DND-41 (cell line): ENCODE results near the gene PPP1R15B.

Source experiments
- EZH2 ChIP-seq: IDR thresholded peaks from 3 replicates; pipeline ENCODE4 v1.6.1; 2012; ENCODE audit warnings: borderline replicate concordance, low read depth, mild to moderate bottlenecking, moderate library complexity, low read length, inconsistent platforms; ENCODE audit not compliant: severe bottlenecking
- TF ChIP-seq, protein P1 (sequence below): IDR thresholded peaks from 2 replicates; pipeline ENCODE4 v1.5.1; 2012; ENCODE audit warnings: borderline replicate concordance, low read length, moderate library complexity, mild to moderate bottlenecking; ENCODE audit not compliant: poor library complexity, severe bottlenecking; ENCODE audit errors: extremely low read depth

DNA sequence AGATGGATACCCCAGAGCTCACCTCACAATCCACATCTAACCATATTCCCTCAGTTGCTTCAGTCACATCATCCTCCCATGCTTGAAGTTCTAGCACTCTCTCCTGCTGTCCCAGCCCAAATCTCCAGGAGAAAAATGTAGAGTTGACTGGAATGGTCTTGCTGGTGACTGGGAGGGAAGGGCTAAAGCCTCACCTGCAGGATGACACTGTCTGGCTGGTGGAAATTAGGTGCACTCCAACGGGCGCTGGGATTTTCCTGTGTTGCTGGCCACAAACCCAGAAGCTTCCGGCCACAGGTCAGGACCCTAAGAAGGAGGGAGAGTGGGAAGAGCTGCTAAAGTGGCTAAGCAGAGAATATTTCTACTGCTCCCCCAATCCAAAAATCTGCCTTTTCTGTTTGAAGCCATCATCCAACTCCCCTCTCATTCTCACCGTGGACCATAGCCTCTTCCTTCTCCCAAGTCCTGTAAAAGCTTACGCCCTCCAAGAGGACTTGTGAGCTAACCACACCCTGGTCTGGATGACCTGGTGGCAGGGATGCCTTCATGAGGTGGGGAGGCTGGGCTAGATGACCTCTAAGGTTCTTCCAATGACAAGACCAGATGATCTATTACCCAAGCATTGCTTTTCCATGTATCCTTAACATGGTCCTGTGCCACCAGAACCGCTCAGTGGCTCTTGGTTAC is 37.5 kb upstream of the PPP1R15B start:
- TF ChIP-seq, protein P1, sequence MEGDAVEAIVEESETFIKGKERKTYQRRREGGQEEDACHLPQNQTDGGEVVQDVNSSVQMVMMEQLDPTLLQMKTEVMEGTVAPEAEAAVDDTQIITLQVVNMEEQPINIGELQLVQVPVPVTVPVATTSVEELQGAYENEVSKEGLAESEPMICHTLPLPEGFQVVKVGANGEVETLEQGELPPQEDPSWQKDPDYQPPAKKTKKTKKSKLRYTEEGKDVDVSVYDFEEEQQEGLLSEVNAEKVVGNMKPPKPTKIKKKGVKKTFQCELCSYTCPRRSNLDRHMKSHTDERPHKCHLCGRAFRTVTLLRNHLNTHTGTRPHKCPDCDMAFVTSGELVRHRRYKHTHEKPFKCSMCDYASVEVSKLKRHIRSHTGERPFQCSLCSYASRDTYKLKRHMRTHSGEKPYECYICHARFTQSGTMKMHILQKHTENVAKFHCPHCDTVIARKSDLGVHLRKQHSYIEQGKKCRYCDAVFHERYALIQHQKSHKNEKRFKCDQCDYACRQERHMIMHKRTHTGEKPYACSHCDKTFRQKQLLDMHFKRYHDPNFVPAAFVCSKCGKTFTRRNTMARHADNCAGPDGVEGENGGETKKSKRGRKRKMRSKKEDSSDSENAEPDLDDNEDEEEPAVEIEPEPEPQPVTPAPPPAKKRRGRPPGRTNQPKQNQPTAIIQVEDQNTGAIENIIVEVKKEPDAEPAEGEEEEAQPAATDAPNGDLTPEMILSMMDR = no peak
- TF ChIP-seq EZH2 = no peak
